H1 (cell line): ENCODE measurements around the gene DOCK3.

Experiments used
- CTCF ChIP-seq, 3 experiments: IDR thresholded peaks; 1 replicate in 2 of 3; 2 replicates in 1 of 3; pipeline versions ENCODE4 v1.5.1 to v1.6.1; 2011; ENCODE audit warnings: low read length in 3 of 3, mild to moderate bottlenecking in 3 of 3, inconsistent platforms in 2 of 3, low read depth in 1 of 3, moderate library complexity in 1 of 3; ENCODE audit not compliant: insufficient read depth in 1 of 3; ENCODE audit errors: control extremely low read depth in 1 of 3
- EGR1 ChIP-seq: IDR thresholded peaks from 2 replicates; pipeline ENCODE4 v1.6.1; 2011; ENCODE audit warnings: low read depth, low read length, borderline replicate concordance
- EP300 ChIP-seq, 2 experiments: IDR thresholded peaks; 1 replicate in 1 of 2; 2 replicates in 1 of 2; pipeline ENCODE4 v1.6.1; 2011 to 2012; ENCODE audit warnings: low read depth in 2 of 2, low read length in 2 of 2, mild to moderate bottlenecking in 2 of 2, borderline replicate concordance in 1 of 2, inconsistent platforms in 1 of 2, moderate library complexity in 1 of 2
- EZH2 ChIP-seq: fragments of 200-600 bp; sonication (generic); IDR thresholded peaks from 2 replicates; pipeline ENCODE4 v1.7.1; 2012; ENCODE audit warnings: low read depth, mild to moderate bottlenecking, moderate library complexity, low read length, inconsistent platforms; ENCODE audit not compliant: severe bottlenecking
- JUND ChIP-seq: IDR thresholded peaks from 2 replicates; pipeline ENCODE4 v1.6.1; 2011; ENCODE audit warnings: mild to moderate bottlenecking, improper control_type of control experiment, low read length
- POLR2A ChIP-seq, 2 experiments: IDR thresholded peaks; 1 replicate in 1 of 2; 2 replicates in 1 of 2; pipeline ENCODE4 v1.6.1; 2011; ENCODE audit warnings: low read depth in 2 of 2, low read length in 2 of 2, mild to moderate bottlenecking in 2 of 2; ENCODE audit errors: control extremely low read depth in 1 of 2
- POU5F1 ChIP-seq: IDR thresholded peaks from 2 replicates; pipeline ENCODE4 v1.6.1; 2011; ENCODE audit warnings: low read depth, mild to moderate bottlenecking, low read length, moderate library complexity
- SP2 ChIP-seq: IDR thresholded peaks from 2 replicates; pipeline ENCODE4 v1.6.1; 2012; ENCODE audit warnings: mild to moderate bottlenecking, low read length, inconsistent platforms
- TAF1 ChIP-seq: IDR thresholded peaks from 2 replicates; pipeline ENCODE4 v1.6.1; 2011; ENCODE audit warnings: mild to moderate bottlenecking, low read depth, low read length
- USF2 ChIP-seq: IDR thresholded peaks from 2 replicates; pipeline ENCODE4 v1.6.1; 2011; ENCODE audit warnings: low read length, improper control_type of control experiment
- YY1 ChIP-seq: IDR thresholded peaks from 2 replicates; pipeline ENCODE4 v1.6.1; 2011; ENCODE audit warnings: low read depth, mild to moderate bottlenecking, low read length
- ZNF274 ChIP-seq: IDR thresholded peaks from 2 replicates; pipeline ENCODE4 v1.7.0; 2012; ENCODE audit warnings: low read length, borderline replicate concordance; ENCODE audit errors: extremely low read depth
- TF ChIP-seq, protein P1 (sequence below): IDR thresholded peaks from 2 replicates; pipeline ENCODE4 v1.6.1; 2012; ENCODE audit warnings: inconsistent platforms

- no peak for TF ChIP-seq ZNF274
- TF ChIP-seq CTCF (IDR thresholded peaks at IDR 0.05; ENCODE audit: control extremely low read depth in 1 of 3, insufficient read depth in 1 of 3, low read depth in 1 of 3, low read length in 3 of 3), result no peak
- no peak for TF ChIP-seq EGR1
- TF ChIP-seq EZH2, result no peak
- TF ChIP-seq POLR2A (IDR thresholded peaks at IDR 0.05; ENCODE audit: control extremely low read depth in 1 of 2, low read depth in 2 of 2, low read length in 2 of 2), result no peak
- no peak for TF ChIP-seq JUND
- TF ChIP-seq POU5F1, result no peak
- TF ChIP-seq YY1, result no peak
- no peak for TF ChIP-seq TAF1
- TF ChIP-seq, protein P1, sequence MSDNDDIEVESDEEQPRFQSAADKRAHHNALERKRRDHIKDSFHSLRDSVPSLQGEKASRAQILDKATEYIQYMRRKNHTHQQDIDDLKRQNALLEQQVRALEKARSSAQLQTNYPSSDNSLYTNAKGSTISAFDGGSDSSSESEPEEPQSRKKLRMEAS, result no peak
- no peak for TF ChIP-seq SP2
- no peak for TF ChIP-seq EP300 (IDR thresholded peaks at IDR 0.05; ENCODE audit: borderline replicate concordance in 1 of 2, low read depth in 2 of 2, low read length in 2 of 2)
- no peak for TF ChIP-seq USF2
Measured at GRCh38 chr3:50926868-50927267, 252.1 kb downstream of the DOCK3 start.
